Mucosa of descending colon (tissue), 3 donors: ENCODE data around the gene VTN. TPM values are rescaled to one million over a fixed set of nuclear protein-coding genes. Genes with fewer than 3 reads are reported as not detected.

Source experiments
- ATAC-seq: fragments of 200-7000 bp; cut with Tn5 transposase; one replicate; pipeline ENCODE4 v1.9.1; 2020; ENCODE audit warnings: mild to moderate bottlenecking, moderate library complexity
- DNase-seq, 3 donors: peaks; one replicate each; pipeline ENCODE4 v3.0.0-alpha.2; 2020
- H3K36me3 ChIP-seq: fragments of 200-600 bp; one replicate; pipeline ENCODE4 v1.8.0; 2021; ENCODE audit warnings: low read depth, mild to moderate bottlenecking
- H3K4me1 ChIP-seq: fragments of 200-600 bp; one replicate; pipeline ENCODE4 v1.8.0; 2021; ENCODE audit warnings: low read depth, mild to moderate bottlenecking
- H3K4me3 ChIP-seq: fragments of 200-600 bp; one replicate; pipeline ENCODE4 v1.8.0; 2021; ENCODE audit warnings: mild to moderate bottlenecking
- H3K9me3 ChIP-seq: fragments of 200-600 bp; one replicate; pipeline ENCODE4 v1.8.0; 2021; ENCODE audit warnings: mild to moderate bottlenecking
- intact Hi-C, 2 donors: fragments of 100-400 bp; cut with DNase I in 1 of 2; cut with micrococcal nuclease in 1 of 2; formaldehyde crosslinking; loops; one replicate each; pipeline versions ENCODE4 v1.11.0 to v1.11.1; 2022; cut with DNase I, micrococcal nuclease
- total RNA-seq, 3 donors: library from RNA; stranded (reverse); fragmentation: NEBNext Ultra II Directional in 2 of 3; extraction: Animal tissue kit (Norgen Biotek cat#: 25700) in 2 of 3; gene quantifications; one replicate each; pipeline versions ENCODE4 v1.2.1 to v1.2.4, GENCODE V29; 2021 to 2023
- TF ChIP-seq, protein P1 (sequence below): fragments of 200-600 bp; IDR thresholded peaks from one replicate; pipeline ENCODE4 v1.8.0; 2022; ENCODE audit warnings: antibody characterized with exemption, mild to moderate bottlenecking
- donor health status: DM: no; HTN: no; CAD: no; lungs with moderate emphysema.
- donor health status: DM: no; HTN: no; CAD: no.
- donor health status: DM: no; HTN: yes; CAD: no.

VTN gene
- total RNA-seq, 3 donors from 2014 or later: 0.23 to 0.39 (median 0.35) TPM

GRCh38 chr17:28370744-28371103, 617 bp upstream of the VTN start:
- H3K36me3 ChIP-seq: no peaks in the 10 kb centered on the region
- H3K4me3 ChIP-seq: no peak overlapping the region
- intact Hi-C loops: no loop called here
- H3K4me1 ChIP-seq: peaks cover 11% of the 10 kb centered on the region
- TF ChIP-seq, protein P1, sequence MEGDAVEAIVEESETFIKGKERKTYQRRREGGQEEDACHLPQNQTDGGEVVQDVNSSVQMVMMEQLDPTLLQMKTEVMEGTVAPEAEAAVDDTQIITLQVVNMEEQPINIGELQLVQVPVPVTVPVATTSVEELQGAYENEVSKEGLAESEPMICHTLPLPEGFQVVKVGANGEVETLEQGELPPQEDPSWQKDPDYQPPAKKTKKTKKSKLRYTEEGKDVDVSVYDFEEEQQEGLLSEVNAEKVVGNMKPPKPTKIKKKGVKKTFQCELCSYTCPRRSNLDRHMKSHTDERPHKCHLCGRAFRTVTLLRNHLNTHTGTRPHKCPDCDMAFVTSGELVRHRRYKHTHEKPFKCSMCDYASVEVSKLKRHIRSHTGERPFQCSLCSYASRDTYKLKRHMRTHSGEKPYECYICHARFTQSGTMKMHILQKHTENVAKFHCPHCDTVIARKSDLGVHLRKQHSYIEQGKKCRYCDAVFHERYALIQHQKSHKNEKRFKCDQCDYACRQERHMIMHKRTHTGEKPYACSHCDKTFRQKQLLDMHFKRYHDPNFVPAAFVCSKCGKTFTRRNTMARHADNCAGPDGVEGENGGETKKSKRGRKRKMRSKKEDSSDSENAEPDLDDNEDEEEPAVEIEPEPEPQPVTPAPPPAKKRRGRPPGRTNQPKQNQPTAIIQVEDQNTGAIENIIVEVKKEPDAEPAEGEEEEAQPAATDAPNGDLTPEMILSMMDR: no peak
- H3K9me3 ChIP-seq: no peaks in the 10 kb centered on the region
- DNase-seq: no peak
- no peak for ATAC-seq

- TF ChIP-seq, protein P1: no peak
- Histone ChIP-seq H3K36me3 (no peaks in the 10 kb centered on the region), H3K4me3 (no peak overlapping the region), H3K9me3 (no peaks in the 10 kb centered on the region), H3K4me1 (peaks cover 11% of the 10 kb centered on the region)
- DNase-seq (no peak), ATAC-seq (no peak)
- intact Hi-C loops: no loop called here
These were observed 448 bp downstream of the VTN start for GRCh38 chr17:28369684-28370034.

DNA sequence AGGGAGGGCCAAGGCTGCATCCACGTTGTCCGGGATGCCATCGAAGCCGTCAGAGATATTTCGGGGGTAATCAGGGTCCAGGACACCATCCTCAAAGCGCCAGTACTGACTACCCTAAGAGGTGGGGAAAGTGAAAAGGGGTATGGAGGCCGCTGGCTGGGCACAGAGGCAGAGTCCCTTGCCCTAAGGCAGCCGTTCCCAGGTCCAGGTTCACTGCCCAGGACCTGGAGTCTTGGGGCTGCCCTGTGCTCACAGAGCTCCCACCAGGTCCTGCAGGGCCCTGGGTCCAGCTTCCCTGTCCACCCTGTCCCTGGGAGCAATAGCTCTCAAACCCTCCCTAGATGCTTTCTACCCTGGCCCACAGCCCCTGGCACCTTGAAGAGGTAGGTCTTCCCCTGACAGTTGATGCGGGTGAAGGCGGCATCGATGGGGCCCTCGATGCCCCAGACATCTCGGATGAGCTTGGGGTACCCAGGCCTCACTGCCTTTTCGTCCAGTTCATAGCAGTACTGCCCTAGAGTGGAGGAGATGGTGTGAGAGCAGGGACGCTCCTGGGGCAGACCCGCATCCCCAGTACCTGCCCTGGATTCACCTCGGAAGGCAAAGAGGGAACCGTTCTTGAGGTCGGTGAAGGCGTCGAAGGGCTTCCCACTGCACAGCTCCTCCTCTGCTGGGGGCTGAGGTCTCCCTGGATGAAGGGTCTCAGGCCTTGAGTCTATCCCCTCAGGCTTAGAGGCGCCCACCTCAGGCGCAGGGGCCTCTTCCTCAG, 1.0 kb downstream of the VTN start:
- Histone ChIP-seq H3K36me3 (no peaks in the 10 kb centered on the region), H3K4me1 (peaks cover 11% of the 10 kb centered on the region), H3K4me3 (no peak overlapping the region), H3K9me3 (no peaks in the 10 kb centered on the region)
- intact Hi-C loops: no loop called here
- DNase-seq (no peak), ATAC-seq (no peak)
- TF ChIP-seq, protein P1: no peak

DNA sequence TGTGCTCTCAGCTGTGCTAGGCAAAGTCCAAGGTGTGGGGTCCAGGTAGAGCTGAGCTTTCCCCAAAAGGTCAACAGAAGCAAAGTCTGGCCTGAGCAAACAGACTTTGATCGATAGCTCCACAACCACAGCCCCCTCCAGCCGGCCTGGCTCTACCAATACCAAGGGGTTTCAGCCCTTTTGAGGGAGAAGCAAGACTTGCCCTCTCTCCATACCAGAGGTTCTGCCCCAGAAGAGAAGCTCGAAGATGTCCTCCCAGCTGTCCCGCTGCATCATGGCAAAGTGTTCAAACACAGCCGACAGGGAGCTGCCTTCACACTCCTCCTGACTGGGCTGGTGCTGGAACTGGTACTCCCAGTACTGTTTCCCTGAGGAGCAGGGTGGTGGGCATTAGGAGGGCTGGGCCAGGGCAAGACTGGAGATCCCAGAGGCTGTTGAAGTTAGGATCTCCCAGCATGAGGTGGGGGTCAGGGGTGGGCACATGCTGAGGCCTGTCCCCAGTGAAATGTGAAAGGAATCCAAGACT, 1.7 kb downstream of the VTN start:
- no peaks in the 10 kb centered on the region for H3K9me3 ChIP-seq
- TF ChIP-seq, protein P1: no peak
- ATAC-seq: no peak
- peaks cover 11% of the 10 kb centered on the region for H3K4me1 ChIP-seq
- no peak for DNase-seq
- intact Hi-C loops: no loop called here
- H3K4me3 ChIP-seq: no peak overlapping the region
- H3K36me3 ChIP-seq: no peaks in the 10 kb centered on the region

DNA sequence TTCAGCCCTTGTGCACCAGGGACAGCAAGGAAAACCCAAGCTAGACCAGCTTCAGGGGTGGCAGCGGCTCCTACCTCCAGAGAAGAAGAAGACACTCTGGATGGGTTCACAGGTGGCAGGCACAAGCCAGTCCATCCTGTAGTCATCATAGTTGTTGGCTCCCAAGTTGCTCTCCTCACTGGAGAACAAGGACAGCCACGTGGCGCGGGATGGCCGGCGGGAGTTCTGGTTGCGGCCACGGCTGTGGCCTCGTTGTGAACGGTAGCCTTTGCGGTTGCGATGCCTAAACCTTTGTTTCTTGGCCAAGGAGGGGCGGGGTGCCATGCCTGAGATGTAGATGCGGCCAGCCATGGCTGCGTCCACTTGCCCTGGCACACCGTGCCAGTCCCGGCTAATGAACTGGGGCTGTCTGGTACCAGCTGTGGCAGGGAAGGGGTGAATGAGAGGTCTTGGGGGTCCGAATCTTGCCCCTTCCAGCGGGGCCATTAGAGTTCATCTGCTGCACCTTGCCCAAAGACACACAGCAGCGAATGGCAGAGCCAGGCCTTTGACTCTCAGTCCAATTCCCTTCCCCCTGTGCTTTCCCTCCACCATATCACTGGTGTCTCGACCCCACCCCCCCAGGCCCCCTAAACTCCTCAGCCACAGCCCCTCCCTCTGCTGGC, 2.3 kb downstream of the VTN start:
- intact Hi-C loops: no loop called here
- DNase-seq (no peak), ATAC-seq (no peak)
- peaks cover 9% of the 10 kb centered on the region for H3K4me1 ChIP-seq
- no peaks in the 10 kb centered on the region for H3K9me3 ChIP-seq
- no peaks in the 10 kb centered on the region for H3K36me3 ChIP-seq
- H3K4me3 ChIP-seq: no peak overlapping the region
- TF ChIP-seq, protein P1: no peak
